AG08396 (cell line): ENCODE measurements around the gene TATDN3.
A peak's percentile ranks its signal among the peaks of the same experiment; 100 is the strongest.
"Not testable (repeated sequence)": the region's sequence is repeated elsewhere in the genome, so short reads cannot be mapped to it uniquely, and the experiment has no call there.

Experiments used
- DNase-seq: peaks from one replicate; pipeline ENCODE4 v3.0.0; 2012; ENCODE audit warnings: low spot score, mixed read lengths

The TATDN3 gene

DNA sequence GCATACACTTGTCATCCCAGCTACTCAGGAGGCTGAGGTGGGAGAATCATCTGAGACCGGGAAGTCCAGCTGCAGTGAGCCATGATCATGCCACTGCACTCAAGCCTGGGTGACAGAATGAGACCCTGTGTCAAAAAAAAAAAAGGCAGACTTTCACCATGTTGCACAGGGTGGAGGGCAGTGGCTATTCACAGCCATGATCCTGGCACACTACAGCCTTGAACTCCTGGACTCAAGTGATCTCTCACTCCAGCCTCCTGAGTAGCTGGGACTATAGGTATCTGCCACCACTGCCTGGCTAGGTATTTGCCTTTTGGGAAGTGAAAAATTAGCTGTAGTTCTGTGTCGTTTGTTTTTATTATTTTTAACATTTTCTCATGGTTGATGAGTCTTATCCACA is 36.7 kb downstream of the TATDN3 start:
- DNase-seq = no peak

GRCh38 chr1:212833211-212834207 is 41.8 kb downstream of the TATDN3 start:
- not testable (repeated sequence) for DNase-seq

DNA sequence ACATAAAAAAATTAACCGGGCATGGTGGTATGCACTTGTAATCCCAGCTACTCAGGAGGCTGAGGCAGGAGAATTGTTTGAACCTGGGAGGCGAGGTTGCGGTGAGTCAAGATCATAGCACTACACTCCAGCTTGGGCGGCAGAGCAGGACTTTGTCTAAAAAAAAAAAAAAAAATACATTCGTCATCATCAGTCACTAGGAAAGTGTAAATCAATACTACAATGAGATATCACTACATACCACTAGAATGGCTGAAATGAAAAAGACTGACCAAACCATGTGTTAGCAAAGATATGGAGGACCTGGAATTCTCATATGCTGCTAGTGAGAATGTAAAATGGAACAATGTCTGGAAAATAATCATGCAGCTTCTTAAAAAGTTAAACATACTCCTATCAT is 46.5 kb downstream of the TATDN3 start:
- no peak for DNase-seq

DNA sequence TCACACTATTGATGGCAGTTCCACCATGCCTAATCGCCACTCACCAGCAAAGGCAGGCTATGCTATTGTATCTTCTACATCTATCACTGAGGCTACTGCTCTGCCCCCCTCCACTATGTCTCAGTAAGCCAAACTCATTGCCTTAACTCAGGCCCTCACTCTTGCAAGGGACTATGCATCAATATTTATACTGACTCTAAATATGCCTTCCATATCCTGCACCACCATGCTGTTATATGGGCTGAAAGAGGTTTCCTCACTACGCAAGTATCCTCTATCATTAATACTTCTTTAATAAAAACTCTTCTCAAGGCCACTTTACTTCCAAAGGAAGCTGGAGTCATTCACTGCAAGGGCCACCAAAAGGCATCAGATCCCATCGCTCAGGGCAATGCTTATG is 52.8 kb downstream of the TATDN3 start:
- not testable (repeated sequence) for DNase-seq

- no peak for DNase-seq
These were observed 55.9 kb downstream of the TATDN3 start, which contains the start of gene SPATA45 for GRCh38 chr1:212847549-212847948. TSS of gene SPATA45 (minus strand) at chr1:212847649. CDS start at chr1:212836149, 11,500 bp downstream.

DNA sequence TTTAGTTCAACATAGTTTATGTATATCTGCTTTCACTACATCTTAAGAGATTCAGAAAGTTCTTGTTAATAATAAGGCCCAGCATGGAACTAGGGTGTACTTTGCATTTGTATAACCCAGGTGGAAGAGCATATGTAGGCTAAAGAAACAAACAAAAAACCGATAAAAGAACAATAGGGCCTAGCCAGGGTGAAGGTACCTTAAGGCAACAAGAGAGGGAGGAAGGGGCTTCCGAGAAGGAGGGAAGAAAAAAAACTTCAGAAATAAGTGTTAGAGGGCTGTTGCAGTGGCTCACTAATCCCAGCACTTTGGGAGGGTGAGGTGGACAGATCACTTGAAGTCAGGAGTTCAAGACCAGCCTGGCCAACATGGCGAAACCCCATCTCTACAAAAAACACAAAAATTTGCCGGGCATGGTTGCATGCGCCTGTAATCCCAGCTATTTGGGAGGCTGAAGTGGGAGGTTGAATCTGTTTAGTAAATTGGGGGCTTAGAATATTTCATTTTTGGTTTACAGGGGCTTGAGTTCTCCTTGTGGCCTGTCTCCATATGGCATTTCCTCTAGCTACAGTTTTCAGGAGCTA is 60.5 kb downstream of the TATDN3 start:
- no peak for DNase-seq

DNA sequence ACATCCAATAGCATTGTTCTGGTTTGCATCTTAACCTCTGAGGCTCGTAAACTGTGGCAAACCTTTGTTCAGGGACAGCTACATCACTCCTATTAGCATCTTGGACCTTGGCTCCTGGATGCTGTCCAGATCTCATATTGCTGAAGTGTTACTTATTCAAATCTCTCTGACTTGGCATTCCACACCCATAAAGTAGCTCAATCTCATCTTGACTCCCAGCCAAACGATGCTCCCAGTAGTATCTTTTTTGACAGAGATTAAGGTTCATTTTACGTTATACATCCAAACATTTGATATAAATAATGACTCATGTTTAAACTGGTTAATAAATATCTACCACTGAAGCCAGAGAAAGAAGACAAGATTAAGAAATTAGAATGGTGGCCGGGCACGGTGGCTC is 62.0 kb downstream of the TATDN3 start:
- no peak for DNase-seq

- no peak for DNase-seq
These were observed 65.1 kb downstream of the TATDN3 start for GRCh38 chr1:212856755-212857154.

DNA sequence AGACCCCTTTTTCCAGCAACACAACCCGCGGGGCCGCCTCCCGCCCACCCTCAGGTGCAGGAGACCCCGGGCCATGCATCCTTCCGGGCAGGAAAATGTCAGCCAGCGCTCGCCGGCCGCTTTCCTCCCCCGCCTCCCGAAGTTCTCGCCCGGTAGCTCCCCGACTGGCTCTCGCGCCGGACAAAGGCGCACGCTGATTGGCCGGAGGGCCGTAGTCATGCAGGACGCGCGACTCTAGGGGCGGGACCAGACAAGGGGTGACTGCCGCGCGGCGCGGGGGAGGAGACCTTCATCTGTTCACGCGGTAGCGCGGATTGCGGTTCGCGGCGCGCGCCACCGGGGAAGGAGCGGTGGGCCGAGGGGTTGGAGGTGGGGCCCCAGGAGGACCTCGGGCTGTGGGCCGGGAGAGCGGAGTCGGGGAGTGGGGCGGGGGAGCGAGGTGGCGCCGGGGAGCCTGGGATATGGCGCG is 66.3 kb downstream of the TATDN3 start, which contains the start of gene FLVCR1:
TSS of gene FLVCR1 (plus strand) at position 284 of the 469 bp plus-strand sequence. CDS start at position 462, 178 bp downstream.
- DNase-seq = peak; percentile 98

DNA sequence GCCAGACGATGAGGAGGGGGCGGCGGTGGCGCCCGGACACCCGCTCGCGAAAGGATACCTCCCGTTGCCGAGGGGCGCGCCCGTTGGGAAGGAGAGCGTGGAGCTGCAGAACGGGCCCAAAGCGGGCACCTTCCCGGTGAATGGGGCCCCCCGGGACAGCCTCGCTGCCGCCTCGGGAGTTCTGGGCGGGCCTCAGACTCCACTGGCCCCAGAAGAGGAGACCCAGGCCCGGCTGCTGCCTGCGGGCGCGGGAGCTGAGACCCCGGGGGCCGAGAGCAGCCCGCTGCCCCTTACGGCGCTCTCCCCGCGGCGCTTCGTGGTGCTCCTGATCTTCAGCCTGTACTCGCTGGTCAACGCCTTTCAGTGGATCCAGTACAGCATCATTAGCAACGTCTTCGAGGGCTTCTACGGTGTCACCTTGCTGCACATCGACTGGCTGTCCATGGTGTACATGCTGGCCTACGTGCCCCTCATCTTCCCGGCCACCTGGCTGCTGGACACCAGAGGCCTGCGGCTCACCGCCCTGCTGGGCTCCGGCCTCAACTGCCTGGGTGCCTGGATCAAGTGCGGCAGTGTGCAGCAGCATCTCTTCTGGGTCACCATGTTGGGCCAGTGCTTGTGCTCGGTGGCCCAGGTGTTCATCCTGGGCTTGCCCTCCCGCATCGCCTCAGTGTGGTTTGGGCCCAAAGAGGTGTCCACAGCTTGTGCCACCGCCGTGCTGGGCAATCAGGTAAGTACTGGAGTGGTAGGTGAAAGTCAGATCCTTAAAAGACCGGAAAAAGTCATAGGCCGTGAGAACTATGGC is 67.0 kb downstream of the TATDN3 start:
- DNase-seq = peak; percentile 43

DNA sequence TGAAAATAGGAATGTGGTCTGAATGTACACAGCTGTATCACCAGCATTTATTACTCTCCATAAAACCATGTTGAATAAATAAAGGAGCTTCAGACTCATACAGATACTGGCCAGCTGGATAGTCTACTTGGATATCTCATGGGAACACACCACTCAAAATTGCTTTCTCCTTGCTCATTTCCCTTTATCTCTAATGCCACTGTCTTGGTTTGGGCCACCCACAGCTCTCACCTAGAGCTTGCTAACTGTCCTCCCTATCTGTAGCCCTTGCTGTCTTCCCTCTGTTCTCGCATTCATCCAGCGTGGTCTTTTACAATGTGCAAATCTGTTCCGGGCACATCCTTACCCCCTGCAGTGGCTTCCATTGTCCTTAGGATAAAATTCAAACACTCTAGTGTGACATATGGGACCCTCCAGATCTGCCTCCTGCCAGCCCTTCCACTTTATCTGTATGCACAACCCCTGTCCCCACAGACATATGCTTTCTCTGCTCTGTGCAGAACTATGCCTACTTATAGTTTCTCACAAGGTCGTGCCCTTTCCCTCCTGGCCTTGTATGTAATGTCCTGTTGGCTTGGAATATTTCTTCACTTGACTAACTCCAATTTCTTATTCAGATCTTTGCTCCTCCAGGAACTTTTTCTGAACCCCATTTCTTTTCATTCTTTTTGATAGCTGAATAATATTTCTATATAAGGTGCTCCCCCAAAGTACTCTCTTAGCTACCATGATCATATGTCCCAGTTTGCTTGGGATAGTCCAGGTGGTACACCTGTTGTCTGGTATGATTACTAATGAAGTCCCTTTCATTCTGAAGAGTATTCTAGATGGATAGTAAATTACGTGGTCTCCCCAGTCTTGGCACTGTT is 69.3 kb downstream of the TATDN3 start:
- DNase-seq = no peak

- no peak for DNase-seq
These were observed 70.5 kb downstream of the TATDN3 start for GRCh38 chr1:212862111-212862690.

DNA sequence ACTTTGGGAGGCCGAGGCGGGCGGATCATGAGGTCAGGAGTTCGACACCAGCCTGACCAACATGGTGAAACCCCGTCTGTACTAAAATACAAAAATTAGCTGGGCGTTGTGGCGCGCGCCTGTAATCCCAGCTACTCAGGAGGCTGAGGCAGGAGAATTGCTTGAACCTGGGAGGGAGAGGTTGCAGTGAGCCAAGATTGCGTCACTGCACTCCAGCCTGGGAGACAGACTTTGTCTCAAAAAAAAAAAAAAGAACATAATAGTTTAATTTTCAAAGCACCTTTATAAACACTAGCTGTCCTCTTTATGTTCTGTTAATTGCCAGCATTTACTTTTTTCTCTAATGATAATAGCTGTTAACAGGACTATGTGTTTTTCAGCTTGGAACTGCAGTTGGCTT is 71.7 kb downstream of the TATDN3 start:
- DNase-seq = not testable (repeated sequence)

DNA sequence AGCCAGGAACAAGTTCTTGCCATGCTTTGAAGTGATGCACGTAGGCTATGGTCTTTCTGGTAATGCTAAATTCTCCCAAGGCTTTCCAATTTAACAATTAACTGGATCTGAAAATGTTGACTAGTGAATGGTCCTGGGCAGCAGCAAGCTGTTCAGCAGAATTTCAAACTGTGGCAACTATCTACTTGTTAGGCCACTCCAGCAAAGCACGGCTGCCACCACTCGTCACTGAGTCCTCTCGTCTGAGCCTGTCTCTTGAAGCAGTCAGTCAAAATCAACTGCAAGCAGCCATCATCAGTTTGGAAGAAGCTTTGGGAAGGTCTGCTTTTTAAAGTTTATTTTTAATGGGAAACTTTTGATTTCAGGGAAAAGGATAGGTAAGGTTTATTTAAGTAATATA is 72.5 kb downstream of the TATDN3 start:
- DNase-seq = no peak
